ENCODE measurements around the gene SEC11A. TPM values are rescaled to one million over a fixed set of nuclear protein-coding genes. Genes with fewer than 3 reads are reported as not detected.

SEC11A gene
- total RNA-seq, 1 donor from 2014 or later = 80.0 TPM

DNA sequence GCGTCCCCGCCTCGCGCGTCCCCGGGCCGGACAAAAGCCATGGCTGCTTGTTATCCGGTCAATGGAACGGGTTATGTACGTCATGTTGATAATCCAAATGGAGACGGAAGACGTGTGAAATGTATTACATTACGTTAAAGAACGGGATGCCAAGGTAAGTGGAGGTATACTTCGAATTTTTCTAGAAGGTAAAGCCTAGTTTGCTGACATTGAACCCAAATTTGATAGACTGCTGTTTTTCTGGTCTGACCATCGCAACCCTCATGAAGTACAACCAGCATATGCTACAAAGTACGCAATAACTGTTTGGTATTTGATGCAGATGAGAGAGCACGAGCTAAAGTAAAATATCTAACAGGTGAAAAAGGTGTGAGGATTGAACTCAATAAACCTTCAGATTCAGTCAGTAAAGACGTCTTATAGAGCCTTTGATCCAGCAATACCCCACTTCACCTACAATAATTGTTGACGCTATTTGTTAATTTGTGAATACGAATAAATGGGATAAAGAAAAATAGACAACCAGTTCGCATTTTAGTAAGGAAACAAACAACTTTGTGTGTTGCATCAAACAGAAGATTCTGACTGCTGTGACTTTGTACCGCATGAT is 81.6 kb downstream of the SEC11A start:
- TF ChIP-seq, protein P1, sequence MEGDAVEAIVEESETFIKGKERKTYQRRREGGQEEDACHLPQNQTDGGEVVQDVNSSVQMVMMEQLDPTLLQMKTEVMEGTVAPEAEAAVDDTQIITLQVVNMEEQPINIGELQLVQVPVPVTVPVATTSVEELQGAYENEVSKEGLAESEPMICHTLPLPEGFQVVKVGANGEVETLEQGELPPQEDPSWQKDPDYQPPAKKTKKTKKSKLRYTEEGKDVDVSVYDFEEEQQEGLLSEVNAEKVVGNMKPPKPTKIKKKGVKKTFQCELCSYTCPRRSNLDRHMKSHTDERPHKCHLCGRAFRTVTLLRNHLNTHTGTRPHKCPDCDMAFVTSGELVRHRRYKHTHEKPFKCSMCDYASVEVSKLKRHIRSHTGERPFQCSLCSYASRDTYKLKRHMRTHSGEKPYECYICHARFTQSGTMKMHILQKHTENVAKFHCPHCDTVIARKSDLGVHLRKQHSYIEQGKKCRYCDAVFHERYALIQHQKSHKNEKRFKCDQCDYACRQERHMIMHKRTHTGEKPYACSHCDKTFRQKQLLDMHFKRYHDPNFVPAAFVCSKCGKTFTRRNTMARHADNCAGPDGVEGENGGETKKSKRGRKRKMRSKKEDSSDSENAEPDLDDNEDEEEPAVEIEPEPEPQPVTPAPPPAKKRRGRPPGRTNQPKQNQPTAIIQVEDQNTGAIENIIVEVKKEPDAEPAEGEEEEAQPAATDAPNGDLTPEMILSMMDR (IDR thresholded peaks at IDR 0.05; ENCODE audit: borderline replicate concordance) = no peak
- Histone ChIP-seq H3K4me1 (peaks cover 76% of the 10 kb centered on the region), H3K9me3 (replicated peaks) (no peaks in the 10 kb centered on the region), H3K27me3 (ENCODE audit: low read depth) (no peaks in the 10 kb centered on the region), H3K4me3 (peak overlapping the region; percentile 83), H3K36me3 (peaks cover 33% of the 10 kb centered on the region), H3K27ac (replicated peaks) (peak overlapping the region; percentile 99)
- intact Hi-C loops (cut with micrococcal nuclease) = no loop called here
- DNase-seq = no peak

DNA sequence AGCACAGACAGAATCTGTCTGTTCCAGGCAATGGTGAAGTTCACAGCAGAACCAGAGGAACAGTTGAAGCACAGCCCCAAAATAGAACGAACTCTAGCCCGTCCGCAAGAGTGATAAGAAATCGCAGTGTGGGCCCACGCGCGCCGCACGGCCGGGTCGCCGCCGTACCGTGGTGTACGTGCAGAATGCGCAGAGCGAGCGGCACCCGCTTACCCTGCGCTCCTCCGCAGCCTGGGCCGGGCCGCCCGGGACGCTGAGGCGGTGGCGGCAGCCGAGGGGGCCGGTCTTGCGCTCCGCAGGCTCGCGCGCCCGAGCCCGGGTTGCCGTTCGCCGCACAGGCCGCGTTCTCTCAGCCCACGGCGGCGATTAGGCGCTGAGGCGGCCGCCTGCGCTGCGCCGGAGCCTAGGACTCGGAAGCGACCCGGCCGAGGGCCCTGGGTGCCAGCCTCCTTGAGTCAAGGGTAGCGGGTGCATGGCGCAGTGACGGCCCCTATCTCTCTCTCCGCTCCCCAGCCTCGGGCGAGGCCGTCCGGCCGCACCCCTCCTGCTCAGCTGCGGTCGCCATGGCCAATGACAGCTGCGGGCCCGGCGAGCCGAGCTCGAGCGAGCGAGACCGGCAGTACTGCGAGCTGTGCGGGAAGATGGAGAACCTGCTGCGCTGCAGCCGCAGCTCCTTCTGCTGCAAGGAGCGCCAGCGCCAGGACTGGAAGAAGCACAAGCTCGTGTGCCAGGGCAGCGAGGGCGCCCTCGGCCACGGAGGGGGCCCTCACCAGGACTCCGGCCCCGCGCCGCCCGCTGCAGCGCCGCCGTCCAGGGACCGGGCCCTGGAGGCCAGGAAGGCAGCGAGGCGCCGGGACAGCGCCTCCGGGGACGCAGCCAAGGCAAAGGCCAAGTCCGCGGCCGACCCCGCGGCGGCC is 82.4 kb downstream of the SEC11A start:
- Histone ChIP-seq H3K4me3 (peak overlapping the region; percentile 83), H3K4me1 (peaks cover 76% of the 10 kb centered on the region), H3K9me3 (replicated peaks) (no peaks in the 10 kb centered on the region), H3K27ac (replicated peaks) (peak overlapping the region; percentile 99), H3K27me3 (ENCODE audit: low read depth) (no peaks in the 10 kb centered on the region), H3K36me3 (peaks cover 25% of the 10 kb centered on the region)
- peak; percentile 76 for DNase-seq
- intact Hi-C loops (cut with micrococcal nuclease) = no loop called here
- TF ChIP-seq, protein P1 (IDR thresholded peaks at IDR 0.05; ENCODE audit: borderline replicate concordance) = no peak

GRCh38 chr15:84631706-84632272 is 84.2 kb downstream of the SEC11A start:
- DNase-seq = no peak
- H3K4me3 ChIP-seq = peak overlapping the region; percentile 83
- peak overlapping the region; percentile 99 for H3K27ac ChIP-seq (replicated peaks)
- H3K4me1 ChIP-seq = peaks cover 65% of the 10 kb centered on the region
- intact Hi-C loops (cut with micrococcal nuclease) = no loop called here
- no peaks in the 10 kb centered on the region for H3K27me3 ChIP-seq (ENCODE audit: low read depth)
- TF ChIP-seq, protein P1 (IDR thresholded peaks at IDR 0.05; ENCODE audit: borderline replicate concordance) = no peak
- H3K9me3 ChIP-seq (replicated peaks) = no peaks in the 10 kb centered on the region
- peaks cover 9% of the 10 kb centered on the region for H3K36me3 ChIP-seq

GRCh38 chr15:84629033-84629432 is 86.9 kb downstream of the SEC11A start:
- intact Hi-C loops (cut with micrococcal nuclease) = no loop called here
- no peaks in the 10 kb centered on the region for H3K9me3 ChIP-seq (replicated peaks)
- TF ChIP-seq, protein P1 (IDR thresholded peaks at IDR 0.05; ENCODE audit: borderline replicate concordance) = no peak

GRCh38 chr15:84625123-84625522 is 90.8 kb downstream of the SEC11A start:
- intact Hi-C loops (cut with micrococcal nuclease) = no loop called here
- TF ChIP-seq, protein P1 (IDR thresholded peaks at IDR 0.05; ENCODE audit: borderline replicate concordance) = no peak
- Histone ChIP-seq H3K27me3 (ENCODE audit: low read depth) (no peaks in the 10 kb centered on the region), H3K4me1 (peaks cover 2% of the 10 kb centered on the region), H3K9me3 (replicated peaks) (peaks cover 26% of the 10 kb centered on the region), H3K36me3 (peaks cover 33% of the 10 kb centered on the region), H3K27ac (replicated peaks) (peak overlapping the region; percentile 8), H3K4me3 (no peak overlapping the region)
- no peak for DNase-seq

More at GRCh38 chr15:84629033-84629432, 86.9 kb downstream of the SEC11A start:
- H3K36me3 ChIP-seq = no peaks in the 10 kb centered on the region
- no peak overlapping the region for H3K4me3 ChIP-seq
- no peak overlapping the region for H3K27ac ChIP-seq (replicated peaks)
- H3K4me1 ChIP-seq = peaks cover 39% of the 10 kb centered on the region
- no peak for DNase-seq
- H3K27me3 ChIP-seq (ENCODE audit: low read depth) = no peaks in the 10 kb centered on the region
